GM10266 (cell line): ENCODE measurements around the gene TM4SF4.

Source experiments
- DNase-seq: peaks from one replicate; pipeline ENCODE4 v3.0.0; 2012; ENCODE audit errors: extremely low spot score
- TF ChIP-seq, protein P1 (sequence below): IDR thresholded peaks from 2 replicates; pipeline ENCODE4 v1.5.1; 2012; ENCODE audit warnings: mild to moderate bottlenecking, low read depth; ENCODE audit not compliant: control insufficient read depth, insufficient read depth; ENCODE audit errors: missing control alignments

The TM4SF4 gene

GRCh38 chr3:149448331-149448831 is 26.1 kb upstream of the TM4SF4 start:
- TF ChIP-seq, protein P1, sequence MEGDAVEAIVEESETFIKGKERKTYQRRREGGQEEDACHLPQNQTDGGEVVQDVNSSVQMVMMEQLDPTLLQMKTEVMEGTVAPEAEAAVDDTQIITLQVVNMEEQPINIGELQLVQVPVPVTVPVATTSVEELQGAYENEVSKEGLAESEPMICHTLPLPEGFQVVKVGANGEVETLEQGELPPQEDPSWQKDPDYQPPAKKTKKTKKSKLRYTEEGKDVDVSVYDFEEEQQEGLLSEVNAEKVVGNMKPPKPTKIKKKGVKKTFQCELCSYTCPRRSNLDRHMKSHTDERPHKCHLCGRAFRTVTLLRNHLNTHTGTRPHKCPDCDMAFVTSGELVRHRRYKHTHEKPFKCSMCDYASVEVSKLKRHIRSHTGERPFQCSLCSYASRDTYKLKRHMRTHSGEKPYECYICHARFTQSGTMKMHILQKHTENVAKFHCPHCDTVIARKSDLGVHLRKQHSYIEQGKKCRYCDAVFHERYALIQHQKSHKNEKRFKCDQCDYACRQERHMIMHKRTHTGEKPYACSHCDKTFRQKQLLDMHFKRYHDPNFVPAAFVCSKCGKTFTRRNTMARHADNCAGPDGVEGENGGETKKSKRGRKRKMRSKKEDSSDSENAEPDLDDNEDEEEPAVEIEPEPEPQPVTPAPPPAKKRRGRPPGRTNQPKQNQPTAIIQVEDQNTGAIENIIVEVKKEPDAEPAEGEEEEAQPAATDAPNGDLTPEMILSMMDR = no peak
- no peak for DNase-seq

GRCh38 chr3:149449182-149449581 is 25.3 kb upstream of the TM4SF4 start:
- TF ChIP-seq, protein P1 = no peak

DNA sequence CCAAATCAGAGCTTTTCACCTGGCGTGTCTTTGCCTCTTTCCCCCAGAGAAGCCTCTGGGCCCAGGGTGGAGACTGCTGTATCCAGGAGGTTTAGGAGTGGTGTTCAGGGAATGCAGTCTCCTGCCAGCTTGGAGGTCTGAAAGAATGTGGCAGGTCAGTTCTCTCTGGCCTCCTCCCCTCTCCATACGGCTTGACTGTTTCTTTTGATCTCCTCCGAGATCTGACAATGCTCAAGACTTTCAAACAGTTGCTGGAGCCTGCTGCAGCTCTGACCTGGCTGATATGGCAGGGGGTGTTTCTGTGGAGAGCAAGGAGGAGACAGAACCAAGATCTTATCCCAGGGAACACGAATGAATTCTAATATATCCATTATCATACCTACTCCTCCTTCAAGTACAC is 24.7 kb upstream of the TM4SF4 start:
- DNase-seq = no peak

More at GRCh38 chr3:149449182-149449581, 25.3 kb upstream of the TM4SF4 start:
- DNase-seq = no peak

GRCh38 chr3:149450281-149450680 is 24.2 kb upstream of the TM4SF4 start:
- no peak for DNase-seq
- TF ChIP-seq, protein P1 = no peak

More for the DNA sequence above, 24.7 kb upstream of the TM4SF4 start:
- TF ChIP-seq, protein P1 = no peak

DNA sequence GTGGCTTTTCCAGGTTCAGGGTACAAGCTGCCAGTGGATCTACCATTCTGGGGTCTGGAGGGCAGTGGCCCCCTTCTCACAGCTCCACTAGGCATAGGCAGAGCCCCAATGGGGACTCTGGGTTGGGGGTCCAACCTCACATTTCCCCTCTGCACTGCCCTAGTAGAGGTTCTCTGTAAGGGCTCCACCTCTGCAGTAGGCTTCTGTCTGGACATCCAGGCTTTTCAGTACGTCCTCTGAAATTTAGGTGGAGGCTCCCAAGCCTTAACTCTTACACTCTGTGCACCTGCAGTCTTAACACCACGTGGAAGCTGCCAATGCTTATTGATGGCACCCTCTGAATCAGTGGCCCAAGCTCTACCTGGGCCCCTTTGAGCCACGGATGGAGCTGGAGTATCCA is 22.5 kb upstream of the TM4SF4 start:
- no peak for DNase-seq
- TF ChIP-seq, protein P1 = no peak

DNA sequence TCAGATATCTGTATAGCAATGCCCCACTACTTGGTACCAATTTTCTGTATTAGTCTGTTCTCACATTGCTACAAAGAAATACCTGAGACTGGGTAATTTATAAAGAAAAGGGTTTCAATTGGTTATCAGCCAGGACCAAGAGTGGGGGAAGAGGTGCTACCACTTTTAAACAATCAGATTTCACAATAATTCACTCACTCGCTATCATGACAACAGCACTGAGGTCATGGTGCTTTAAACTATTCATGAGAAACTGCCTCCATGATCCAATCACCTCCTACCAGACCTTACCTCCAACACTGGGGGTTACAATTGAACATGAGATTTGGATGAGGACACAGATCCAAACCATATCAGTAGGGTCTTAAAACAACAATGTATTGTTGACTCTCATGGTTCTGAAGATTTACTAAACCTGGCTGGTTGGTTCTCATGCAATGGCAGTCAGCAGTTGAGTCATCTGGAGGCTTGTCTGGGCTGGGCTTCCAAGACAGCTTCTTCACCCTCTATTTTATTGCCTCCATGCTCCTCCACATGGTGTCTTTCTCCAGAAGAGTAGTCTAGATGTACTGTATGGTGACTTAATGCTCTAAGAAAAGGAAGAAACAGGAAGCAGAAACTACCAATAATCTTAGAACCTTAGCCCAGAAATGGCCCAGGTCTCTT is 21.2 kb upstream of the TM4SF4 start:
- TF ChIP-seq, protein P1 = no peak
- DNase-seq = no peak

DNA sequence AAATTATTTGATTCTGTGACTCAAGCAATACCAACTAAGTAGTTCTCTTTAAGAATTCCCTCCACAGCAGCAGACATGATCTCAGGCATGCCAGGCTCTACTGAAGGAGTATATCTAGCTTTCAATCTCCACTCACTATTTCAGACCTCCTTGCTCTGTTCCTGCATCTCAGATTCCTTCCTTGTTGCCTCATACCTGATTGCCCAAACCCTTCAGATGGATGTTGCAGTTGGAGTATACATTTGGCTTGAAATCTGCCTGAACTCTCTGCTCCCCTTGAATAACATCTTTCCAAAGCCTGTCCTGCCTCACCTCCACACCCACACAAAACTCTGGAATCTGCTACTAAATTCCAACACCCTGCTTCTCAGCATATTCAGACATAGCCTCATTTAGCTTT is 19.8 kb upstream of the TM4SF4 start:
- DNase-seq = no peak
- TF ChIP-seq, protein P1 = no peak
